OCI-LY1 (cell line): Measurements from ENCODE around the gene TNFAIP8.

Experiments used
- EZH2 ChIP-seq: fragments of 200-600 bp; sonication (generic), shearing (Covaris generic); IDR thresholded peaks from 2 replicates; pipeline ENCODE4 v1.8.0; 2017; ENCODE audit warnings: borderline replicate concordance, mixed run types, mild to moderate bottlenecking, antibody characterized with exemption, low read length, moderate library complexity, mixed read lengths
- TF ChIP-seq, protein P1 (sequence below): fragments of 200-600 bp; sonication (generic), shearing (Covaris generic); IDR thresholded peaks from 2 replicates; pipeline ENCODE4 v1.5.1; 2017; ENCODE audit warnings: mild to moderate bottlenecking, antibody characterized with exemption, low read length, moderate library complexity, mixed read lengths

DNA sequence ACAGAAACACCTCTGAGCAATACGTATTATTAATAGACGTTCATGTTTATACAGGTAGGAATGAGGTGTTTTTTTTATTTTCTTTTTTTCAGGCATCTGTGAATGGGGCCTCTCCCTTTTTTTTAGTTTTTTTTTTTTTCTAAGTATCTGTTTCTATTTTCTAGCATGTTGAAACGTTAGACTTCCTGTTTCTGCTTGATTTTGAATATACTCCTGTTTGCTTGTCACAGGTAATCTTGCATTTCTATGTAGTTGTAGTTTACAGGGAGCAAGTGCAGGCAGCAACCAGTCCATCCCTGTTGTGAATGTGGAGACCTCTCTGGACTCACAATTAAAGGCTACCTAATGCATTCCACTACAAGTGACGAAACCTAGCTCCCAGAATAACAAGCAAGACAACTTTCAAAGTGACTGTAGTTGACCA, 22.8 kb upstream of the TNFAIP8 start:
- TF ChIP-seq, protein P1, sequence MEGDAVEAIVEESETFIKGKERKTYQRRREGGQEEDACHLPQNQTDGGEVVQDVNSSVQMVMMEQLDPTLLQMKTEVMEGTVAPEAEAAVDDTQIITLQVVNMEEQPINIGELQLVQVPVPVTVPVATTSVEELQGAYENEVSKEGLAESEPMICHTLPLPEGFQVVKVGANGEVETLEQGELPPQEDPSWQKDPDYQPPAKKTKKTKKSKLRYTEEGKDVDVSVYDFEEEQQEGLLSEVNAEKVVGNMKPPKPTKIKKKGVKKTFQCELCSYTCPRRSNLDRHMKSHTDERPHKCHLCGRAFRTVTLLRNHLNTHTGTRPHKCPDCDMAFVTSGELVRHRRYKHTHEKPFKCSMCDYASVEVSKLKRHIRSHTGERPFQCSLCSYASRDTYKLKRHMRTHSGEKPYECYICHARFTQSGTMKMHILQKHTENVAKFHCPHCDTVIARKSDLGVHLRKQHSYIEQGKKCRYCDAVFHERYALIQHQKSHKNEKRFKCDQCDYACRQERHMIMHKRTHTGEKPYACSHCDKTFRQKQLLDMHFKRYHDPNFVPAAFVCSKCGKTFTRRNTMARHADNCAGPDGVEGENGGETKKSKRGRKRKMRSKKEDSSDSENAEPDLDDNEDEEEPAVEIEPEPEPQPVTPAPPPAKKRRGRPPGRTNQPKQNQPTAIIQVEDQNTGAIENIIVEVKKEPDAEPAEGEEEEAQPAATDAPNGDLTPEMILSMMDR = no peak
- no peak for TF ChIP-seq EZH2
